Liver (tissue), 9 donors: ENCODE results near the gene PDGFD. TPM values are rescaled to one million over a fixed set of nuclear protein-coding genes. Genes with fewer than 3 reads are reported as not detected.

ENCODE experiments used
- DNase-seq: peaks from one replicate; pipeline ENCODE4 v3.0.0-alpha.2; 2017; ENCODE audit warnings: low spot score
- H3K27ac ChIP-seq, 2 donors: one replicate each; pipeline ENCODE4 v1.7.0; 2013; ENCODE audit warnings: inconsistent platforms in 2 of 2, low read length in 2 of 2, control low read depth in 1 of 2, low read depth in 1 of 2, mild to moderate bottlenecking in 1 of 2
- H3K27me3 ChIP-seq, 4 donors: one replicate each; pipeline versions ENCODE4 v1.6.1 to v1.7.0; 2013; ENCODE audit warnings: low read length in 3 of 4, inconsistent platforms in 1 of 4, mild to moderate bottlenecking in 1 of 4, moderate library complexity in 1 of 4; ENCODE audit not compliant: control insufficient read depth in 4 of 4, insufficient read depth in 4 of 4
- H3K36me3 ChIP-seq, 4 donors: one replicate each; pipeline versions ENCODE4 v1.6.1 to v1.7.0; 2013; ENCODE audit warnings: low read length in 3 of 4, mild to moderate bottlenecking in 3 of 4, low read depth in 1 of 4, moderate library complexity in 1 of 4; ENCODE audit not compliant: control insufficient read depth in 4 of 4, insufficient read depth in 3 of 4
- H3K4me1 ChIP-seq, 4 donors: one replicate each; pipeline versions ENCODE4 v1.6.1 to v1.7.0; 2013; ENCODE audit warnings: low read length in 3 of 4, mild to moderate bottlenecking in 3 of 4, moderate library complexity in 1 of 4; ENCODE audit not compliant: control insufficient read depth in 4 of 4, insufficient read depth in 4 of 4
- H3K4me3 ChIP-seq, 3 donors: one replicate each; pipeline versions ENCODE4 v1.6.1 to v1.7.0; 2013; ENCODE audit warnings: low read length in 3 of 3, control low read depth in 1 of 3, low read depth in 1 of 3, mild to moderate bottlenecking in 1 of 3
- H3K9ac ChIP-seq, 2 donors: one replicate each; pipeline ENCODE4 v1.7.0; 2013; ENCODE audit warnings: low read length in 2 of 2, mild to moderate bottlenecking in 2 of 2, moderate library complexity in 2 of 2, control low read depth in 1 of 2, low read depth in 1 of 2
- H3K9me3 ChIP-seq, 4 donors: one replicate each; pipeline versions ENCODE4 v1.6.1 to v1.7.0; 2013; ENCODE audit warnings: low read length in 3 of 4; ENCODE audit not compliant: control insufficient read depth in 4 of 4
- CTCF ChIP-seq: fragments of 150-350 bp; IDR thresholded peaks from 2 replicates; pipeline ENCODE4 v1.5.1; 2017; ENCODE audit warnings: improper control_type of control experiment, low read depth, low read length; ENCODE audit not compliant: missing input control
- EGR1 ChIP-seq, 2 donors: IDR thresholded peaks; 2 replicates each; pipeline ENCODE4 v1.6.1; 2016 to 2018; ENCODE audit warnings: antibody characterized with exemption in 2 of 2, low read depth in 2 of 2
- FOXA1 ChIP-seq: IDR thresholded peaks from 2 replicates; pipeline ENCODE4 v1.6.1; 2016; ENCODE audit warnings: antibody characterized with exemption
- FOXA2 ChIP-seq: IDR thresholded peaks from 2 replicates; pipeline ENCODE4 v1.6.1; 2016; ENCODE audit warnings: antibody characterized with exemption
- GABPA ChIP-seq, 2 donors: IDR thresholded peaks in 1 of 2; conservative IDR thresholded peaks in 1 of 2; 2 replicates each; pipeline ENCODE4 v1.6.1; 2016; ENCODE audit warnings: antibody characterized with exemption in 2 of 2, mild to moderate bottlenecking in 1 of 2, moderate library complexity in 1 of 2
- HNF4A ChIP-seq, 2 donors: conservative IDR thresholded peaks; 2 replicates each; pipeline ENCODE4 v1.6.1; 2016; ENCODE audit warnings: antibody characterized with exemption in 2 of 2, mild to moderate bottlenecking in 2 of 2
- HNF4G ChIP-seq: IDR thresholded peaks from 2 replicates; pipeline ENCODE4 v1.6.1; 2016; ENCODE audit warnings: antibody characterized with exemption
- NR2F2 ChIP-seq: IDR thresholded peaks from 2 replicates; pipeline ENCODE4 v1.6.1; 2016; ENCODE audit warnings: antibody characterized with exemption
- RAD21 ChIP-seq, 2 donors: IDR thresholded peaks; 2 replicates each; pipeline ENCODE4 v1.6.1; 2016; ENCODE audit warnings: antibody characterized with exemption in 2 of 2, mild to moderate bottlenecking in 2 of 2
- RXRA ChIP-seq, 2 donors: IDR thresholded peaks; 2 replicates each; pipeline ENCODE4 v1.6.1; 2017 to 2018; ENCODE audit warnings: antibody characterized with exemption in 2 of 2, mild to moderate bottlenecking in 1 of 2
- SP1 ChIP-seq: IDR thresholded peaks from 2 replicates; pipeline ENCODE4 v1.6.1; 2018; ENCODE audit warnings: antibody characterized with exemption, mild to moderate bottlenecking
- TAF1 ChIP-seq: conservative IDR thresholded peaks from 2 replicates; pipeline ENCODE4 v1.6.1; 2016; ENCODE audit warnings: antibody characterized with exemption, mild to moderate bottlenecking
- YY1 ChIP-seq: IDR thresholded peaks from 2 replicates; pipeline ENCODE4 v1.6.1; 2016; ENCODE audit warnings: antibody characterized with exemption, mild to moderate bottlenecking
- WGBS: extraction: QIAGEN DNeasy Blood & Tissue Kit; methylation state at CpG from one replicate; pipeline ENCODE4 v1.1.7; 2013; 5-methylcytosine and 5-hydroxymethylcytosine counted together
- polyA plus RNA-seq, 2 donors: library from polyadenylated mRNA; stranded (reverse) in 1 of 2; unstranded in 1 of 2; fragments of 200-250 nt in 1 of 2; fragments of >200 nt in 1 of 2; fragmentation: Nextera tagmentation in 1 of 2; extraction: Ambion mirVana in 1 of 2; gene quantifications; one replicate each; pipeline versions ENCODE4 v1.2.1 to v1.2.3, GENCODE V29; 2013 to 2015
- total RNA-seq, 2 donors: library from RNA; depleted of rRNA; stranded (reverse); fragments of >200 nt; gene quantifications; one replicate each; pipeline ENCODE4 v1.2.3, GENCODE V29; 2014
- TF ChIP-seq, protein P1 (sequence below): IDR thresholded peaks from 2 replicates; pipeline ENCODE4 v1.6.1; 2016; ENCODE audit warnings: antibody characterized with exemption
- TF ChIP-seq, protein P2 (sequence below): IDR thresholded peaks from 2 replicates; pipeline ENCODE4 v1.6.1; 2016; ENCODE audit warnings: antibody characterized with exemption
- donor health status: healthy.
- donor health status: healthy.
- donor health status: healthy.
- donor health status: healthy.
- donor health status: healthy.

The PDGFD gene
- total and polyA plus RNA-seq, 4 donors = 1.0 to 3.3 (median 2.1) TPM

DNA sequence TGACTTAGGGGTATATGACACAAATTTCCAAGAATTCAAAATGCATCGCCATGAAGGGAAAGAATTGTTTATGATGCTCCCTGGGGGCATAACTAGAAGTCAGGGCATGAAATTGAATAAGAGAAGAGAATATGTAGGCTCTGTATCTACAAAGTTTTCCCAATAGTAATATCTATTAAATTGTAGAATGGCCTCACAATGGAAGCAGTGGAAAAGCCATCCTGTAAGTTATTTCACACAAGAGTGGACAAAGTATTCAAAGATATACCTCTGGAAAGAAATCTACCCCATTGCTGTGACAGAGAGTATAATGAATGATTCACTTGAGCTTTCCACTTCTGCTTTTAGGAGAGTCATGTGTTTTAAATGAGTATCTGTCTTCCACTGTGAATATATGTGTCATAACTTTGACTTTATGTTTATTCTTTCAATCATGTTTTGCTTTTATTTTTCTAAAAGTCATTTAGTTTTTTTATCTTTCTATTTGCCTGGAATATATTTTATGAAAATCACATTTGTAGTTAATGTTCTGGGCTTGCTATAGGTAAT lies 193.2 kb downstream of the PDGFD start:
- Histone ChIP-seq H3K36me3 (no peaks in the 10 kb centered on the region), H3K27me3 (no peaks in the 10 kb centered on the region), H3K4me3 (no peak overlapping the region), H3K9me3 (no peaks in the 10 kb centered on the region), H3K4me1 (no peaks in the 10 kb centered on the region), H3K9ac (no peak overlapping the region), H3K27ac (no peak overlapping the region)
- no peak for TF ChIP-seq RXRA (IDR thresholded peaks at IDR 0.05)
- TF ChIP-seq EGR1 (IDR thresholded peaks at IDR 0.05; ENCODE audit: low read depth in 2 of 2) = no peak
- TF ChIP-seq YY1 = no peak
- WGBS = 86% methylated on average over 1 of the region's 1 CpG
- no peak for DNase-seq

DNA sequence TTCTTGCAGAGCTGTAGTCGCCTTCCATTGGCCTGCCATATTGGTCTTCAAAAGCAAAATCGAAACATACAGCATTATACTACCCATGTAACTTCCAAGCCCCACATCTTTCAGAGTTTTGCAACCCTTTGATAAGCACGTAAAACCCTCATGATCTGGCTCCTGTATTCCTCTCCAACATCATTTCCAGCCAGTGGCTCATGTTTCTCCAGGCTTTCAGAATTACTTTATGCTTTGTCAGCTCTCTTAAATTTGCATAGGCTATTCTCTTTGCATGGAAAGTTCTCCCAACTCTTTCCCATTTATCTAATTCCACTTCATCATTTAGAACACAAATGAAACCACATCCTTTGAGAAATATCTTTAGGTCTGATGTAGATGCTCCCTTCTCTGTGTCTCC lies 195.3 kb downstream of the PDGFD start:
- DNase-seq = no peak
- TF ChIP-seq EGR1 (IDR thresholded peaks at IDR 0.05; ENCODE audit: low read depth in 2 of 2) = no peak
- Histone ChIP-seq H3K27me3 (no peaks in the 10 kb centered on the region), H3K4me1 (no peaks in the 10 kb centered on the region), H3K36me3 (no peaks in the 10 kb centered on the region), H3K9me3 (no peaks in the 10 kb centered on the region), H3K4me3 (no peak overlapping the region), H3K9ac (no peak overlapping the region), H3K27ac (no peak overlapping the region)
- WGBS = 70% methylated on average over 3 of the region's 3 CpGs

DNA sequence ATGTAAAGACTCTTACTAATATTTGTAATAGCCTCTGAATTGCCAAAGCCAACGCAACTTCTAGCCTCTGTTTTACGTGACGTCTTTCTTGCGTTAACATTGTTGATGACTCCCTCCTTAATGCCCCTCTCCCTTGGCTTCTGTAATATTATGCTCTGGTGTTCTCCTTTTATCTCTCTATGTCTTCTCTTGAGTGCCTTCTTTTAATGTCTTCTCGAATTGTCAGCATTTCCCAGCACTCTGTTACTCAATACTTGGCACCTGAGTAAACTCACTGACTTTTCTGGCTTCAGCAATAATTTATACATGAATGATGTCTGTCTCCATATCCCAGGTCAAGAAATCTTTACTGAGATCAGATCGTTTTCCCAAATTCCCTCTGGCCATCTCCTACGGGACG lies 196.0 kb downstream of the PDGFD start:
- 81% methylated on average over 8 of the region's 8 CpGs for WGBS
- H3K4me1 ChIP-seq = no peaks in the 10 kb centered on the region
- no peak for DNase-seq

GRCh38 chr11:103964390-103964789 lies 199.6 kb downstream of the PDGFD start:
- TF ChIP-seq FOXA1 (no peak), FOXA2 (no peak), HNF4A (conservative IDR thresholded peaks at IDR 0.05) (no peak), RAD21 (IDR thresholded peaks at IDR 0.05) (no peak), YY1 (no peak), GABPA (IDR thresholded peaks at IDR 0.05 in 1 of 2, conservative IDR thresholded peaks at IDR 0.05 in 1 of 2) (no peak), HNF4G (no peak), TAF1 (no peak), NR2F2 (no peak), CTCF (no peak), RXRA (IDR thresholded peaks at IDR 0.05) (no peak)
- TF ChIP-seq, protein P1, sequence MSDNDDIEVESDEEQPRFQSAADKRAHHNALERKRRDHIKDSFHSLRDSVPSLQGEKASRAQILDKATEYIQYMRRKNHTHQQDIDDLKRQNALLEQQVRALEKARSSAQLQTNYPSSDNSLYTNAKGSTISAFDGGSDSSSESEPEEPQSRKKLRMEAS = no peak
- TF ChIP-seq, protein P2, sequence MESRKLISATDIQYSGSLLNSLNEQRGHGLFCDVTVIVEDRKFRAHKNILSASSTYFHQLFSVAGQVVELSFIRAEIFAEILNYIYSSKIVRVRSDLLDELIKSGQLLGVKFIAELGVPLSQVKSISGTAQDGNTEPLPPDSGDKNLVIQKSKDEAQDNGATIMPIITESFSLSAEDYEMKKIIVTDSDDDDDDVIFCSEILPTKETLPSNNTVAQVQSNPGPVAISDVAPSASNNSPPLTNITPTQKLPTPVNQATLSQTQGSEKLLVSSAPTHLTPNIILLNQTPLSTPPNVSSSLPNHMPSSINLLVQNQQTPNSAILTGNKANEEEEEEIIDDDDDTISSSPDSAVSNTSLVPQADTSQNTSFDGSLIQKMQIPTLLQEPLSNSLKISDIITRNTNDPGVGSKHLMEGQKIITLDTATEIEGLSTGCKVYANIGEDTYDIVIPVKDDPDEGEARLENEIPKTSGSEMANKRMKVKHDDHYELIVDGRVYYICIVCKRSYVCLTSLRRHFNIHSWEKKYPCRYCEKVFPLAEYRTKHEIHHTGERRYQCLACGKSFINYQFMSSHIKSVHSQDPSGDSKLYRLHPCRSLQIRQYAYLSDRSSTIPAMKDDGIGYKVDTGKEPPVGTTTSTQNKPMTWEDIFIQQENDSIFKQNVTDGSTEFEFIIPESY = no peak
- Histone ChIP-seq H3K4me1 (no peaks in the 10 kb centered on the region), H3K9ac (no peak overlapping the region), H3K4me3 (no peak overlapping the region), H3K27me3 (no peaks in the 10 kb centered on the region), H3K9me3 (no peaks in the 10 kb centered on the region), H3K27ac (no peak overlapping the region), H3K36me3 (no peaks in the 10 kb centered on the region)
- no peak for DNase-seq

More for the DNA sequence above, 196.0 kb downstream of the PDGFD start:
- no peak overlapping the region for H3K9ac ChIP-seq
- no peak for TF ChIP-seq EGR1 (IDR thresholded peaks at IDR 0.05; ENCODE audit: low read depth in 2 of 2)
- no peak for TF ChIP-seq RAD21 (IDR thresholded peaks at IDR 0.05)
- TF ChIP-seq FOXA1 = no peak
- TF ChIP-seq SP1 = no peak
- TF ChIP-seq, protein P1 = no peak
- TF ChIP-seq, protein P2 = no peak
- TF ChIP-seq FOXA2 = no peak
- TF ChIP-seq HNF4G = no peak
- no peak overlapping the region for H3K27ac ChIP-seq
- H3K4me3 ChIP-seq = no peak overlapping the region
- H3K9me3 ChIP-seq = no peaks in the 10 kb centered on the region
- H3K36me3 ChIP-seq = no peaks in the 10 kb centered on the region
- no peaks in the 10 kb centered on the region for H3K27me3 ChIP-seq
